ENCODE results near the gene TMIGD1. TPM values are rescaled to one million over a fixed set of nuclear protein-coding genes. Genes with fewer than 3 reads are reported as not detected.
A peak's percentile ranks its signal among the peaks of the same experiment; 100 is the strongest.

TMIGD1 gene
- total and polyA plus RNA-seq, 2 experiments from 2014 or later = not detected

DNA sequence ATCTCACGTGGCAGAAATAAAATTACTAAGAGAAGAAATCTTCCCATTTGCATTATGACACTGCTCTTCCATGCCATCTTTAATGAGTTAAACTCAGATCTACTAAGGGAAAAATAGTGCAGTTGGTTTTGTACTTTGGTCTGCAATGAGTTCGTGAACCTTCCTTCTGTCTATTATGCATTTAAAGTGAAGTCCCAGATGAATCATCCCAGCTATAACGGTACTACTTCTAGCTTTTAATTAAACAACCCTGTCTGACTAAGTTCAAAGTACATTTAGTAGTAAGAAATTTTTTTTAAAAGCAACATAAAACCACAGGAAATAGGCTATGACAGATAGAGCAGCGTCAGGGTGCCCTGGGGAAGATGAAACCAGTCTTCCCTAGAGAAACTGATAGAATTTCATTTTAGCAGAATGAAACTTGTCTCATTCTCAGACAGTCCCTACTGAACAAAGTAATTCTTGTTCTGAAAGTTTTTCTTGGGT is 1.8 kb downstream of the TMIGD1 start:
- DNase-seq (ENCODE audit: low spot score) (no peak), ATAC-seq (no peak)
- H4K20me1 ChIP-seq (replicated peaks; ENCODE audit: insufficient read depth) = no peaks in the 10 kb centered on the region
- no peak overlapping the region for H3K27ac ChIP-seq (ENCODE audit: low read depth)
- H3K27ac Mint-ChIP-seq = no peak overlapping the region
- no peaks in the 10 kb centered on the region for H3K9me3 Mint-ChIP-seq
- no peak overlapping the region for H3K4me3 Mint-ChIP-seq
- no peak overlapping the region for H3K4me3 ChIP-seq
- no peaks in the 10 kb centered on the region for H3K36me3 Mint-ChIP-seq (ENCODE audit: low read depth)
- H3K36me3 ChIP-seq (ENCODE audit: insufficient read depth) = no peaks in the 10 kb centered on the region
- TF ChIP-seq, protein P1, sequence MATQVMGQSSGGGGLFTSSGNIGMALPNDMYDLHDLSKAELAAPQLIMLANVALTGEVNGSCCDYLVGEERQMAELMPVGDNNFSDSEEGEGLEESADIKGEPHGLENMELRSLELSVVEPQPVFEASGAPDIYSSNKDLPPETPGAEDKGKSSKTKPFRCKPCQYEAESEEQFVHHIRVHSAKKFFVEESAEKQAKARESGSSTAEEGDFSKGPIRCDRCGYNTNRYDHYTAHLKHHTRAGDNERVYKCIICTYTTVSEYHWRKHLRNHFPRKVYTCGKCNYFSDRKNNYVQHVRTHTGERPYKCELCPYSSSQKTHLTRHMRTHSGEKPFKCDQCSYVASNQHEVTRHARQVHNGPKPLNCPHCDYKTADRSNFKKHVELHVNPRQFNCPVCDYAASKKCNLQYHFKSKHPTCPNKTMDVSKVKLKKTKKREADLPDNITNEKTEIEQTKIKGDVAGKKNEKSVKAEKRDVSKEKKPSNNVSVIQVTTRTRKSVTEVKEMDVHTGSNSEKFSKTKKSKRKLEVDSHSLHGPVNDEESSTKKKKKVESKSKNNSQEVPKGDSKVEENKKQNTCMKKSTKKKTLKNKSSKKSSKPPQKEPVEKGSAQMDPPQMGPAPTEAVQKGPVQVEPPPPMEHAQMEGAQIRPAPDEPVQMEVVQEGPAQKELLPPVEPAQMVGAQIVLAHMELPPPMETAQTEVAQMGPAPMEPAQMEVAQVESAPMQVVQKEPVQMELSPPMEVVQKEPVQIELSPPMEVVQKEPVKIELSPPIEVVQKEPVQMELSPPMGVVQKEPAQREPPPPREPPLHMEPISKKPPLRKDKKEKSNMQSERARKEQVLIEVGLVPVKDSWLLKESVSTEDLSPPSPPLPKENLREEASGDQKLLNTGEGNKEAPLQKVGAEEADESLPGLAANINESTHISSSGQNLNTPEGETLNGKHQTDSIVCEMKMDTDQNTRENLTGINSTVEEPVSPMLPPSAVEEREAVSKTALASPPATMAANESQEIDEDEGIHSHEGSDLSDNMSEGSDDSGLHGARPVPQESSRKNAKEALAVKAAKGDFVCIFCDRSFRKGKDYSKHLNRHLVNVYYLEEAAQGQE (IDR thresholded peaks at IDR 0.05; ENCODE audit: unreplicated experiment) = no peak
- TF ChIP-seq, protein P2, sequence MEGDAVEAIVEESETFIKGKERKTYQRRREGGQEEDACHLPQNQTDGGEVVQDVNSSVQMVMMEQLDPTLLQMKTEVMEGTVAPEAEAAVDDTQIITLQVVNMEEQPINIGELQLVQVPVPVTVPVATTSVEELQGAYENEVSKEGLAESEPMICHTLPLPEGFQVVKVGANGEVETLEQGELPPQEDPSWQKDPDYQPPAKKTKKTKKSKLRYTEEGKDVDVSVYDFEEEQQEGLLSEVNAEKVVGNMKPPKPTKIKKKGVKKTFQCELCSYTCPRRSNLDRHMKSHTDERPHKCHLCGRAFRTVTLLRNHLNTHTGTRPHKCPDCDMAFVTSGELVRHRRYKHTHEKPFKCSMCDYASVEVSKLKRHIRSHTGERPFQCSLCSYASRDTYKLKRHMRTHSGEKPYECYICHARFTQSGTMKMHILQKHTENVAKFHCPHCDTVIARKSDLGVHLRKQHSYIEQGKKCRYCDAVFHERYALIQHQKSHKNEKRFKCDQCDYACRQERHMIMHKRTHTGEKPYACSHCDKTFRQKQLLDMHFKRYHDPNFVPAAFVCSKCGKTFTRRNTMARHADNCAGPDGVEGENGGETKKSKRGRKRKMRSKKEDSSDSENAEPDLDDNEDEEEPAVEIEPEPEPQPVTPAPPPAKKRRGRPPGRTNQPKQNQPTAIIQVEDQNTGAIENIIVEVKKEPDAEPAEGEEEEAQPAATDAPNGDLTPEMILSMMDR (conservative IDR thresholded peaks at IDR 0.05; ENCODE audit: low read depth in 2 of 2) = no peak
- TF ChIP-seq CREB1 (CRISPR knock-in tag; IDR thresholded peaks at IDR 0.05; ENCODE audit: low read depth) = no peak
- TF ChIP-seq, protein P3, sequence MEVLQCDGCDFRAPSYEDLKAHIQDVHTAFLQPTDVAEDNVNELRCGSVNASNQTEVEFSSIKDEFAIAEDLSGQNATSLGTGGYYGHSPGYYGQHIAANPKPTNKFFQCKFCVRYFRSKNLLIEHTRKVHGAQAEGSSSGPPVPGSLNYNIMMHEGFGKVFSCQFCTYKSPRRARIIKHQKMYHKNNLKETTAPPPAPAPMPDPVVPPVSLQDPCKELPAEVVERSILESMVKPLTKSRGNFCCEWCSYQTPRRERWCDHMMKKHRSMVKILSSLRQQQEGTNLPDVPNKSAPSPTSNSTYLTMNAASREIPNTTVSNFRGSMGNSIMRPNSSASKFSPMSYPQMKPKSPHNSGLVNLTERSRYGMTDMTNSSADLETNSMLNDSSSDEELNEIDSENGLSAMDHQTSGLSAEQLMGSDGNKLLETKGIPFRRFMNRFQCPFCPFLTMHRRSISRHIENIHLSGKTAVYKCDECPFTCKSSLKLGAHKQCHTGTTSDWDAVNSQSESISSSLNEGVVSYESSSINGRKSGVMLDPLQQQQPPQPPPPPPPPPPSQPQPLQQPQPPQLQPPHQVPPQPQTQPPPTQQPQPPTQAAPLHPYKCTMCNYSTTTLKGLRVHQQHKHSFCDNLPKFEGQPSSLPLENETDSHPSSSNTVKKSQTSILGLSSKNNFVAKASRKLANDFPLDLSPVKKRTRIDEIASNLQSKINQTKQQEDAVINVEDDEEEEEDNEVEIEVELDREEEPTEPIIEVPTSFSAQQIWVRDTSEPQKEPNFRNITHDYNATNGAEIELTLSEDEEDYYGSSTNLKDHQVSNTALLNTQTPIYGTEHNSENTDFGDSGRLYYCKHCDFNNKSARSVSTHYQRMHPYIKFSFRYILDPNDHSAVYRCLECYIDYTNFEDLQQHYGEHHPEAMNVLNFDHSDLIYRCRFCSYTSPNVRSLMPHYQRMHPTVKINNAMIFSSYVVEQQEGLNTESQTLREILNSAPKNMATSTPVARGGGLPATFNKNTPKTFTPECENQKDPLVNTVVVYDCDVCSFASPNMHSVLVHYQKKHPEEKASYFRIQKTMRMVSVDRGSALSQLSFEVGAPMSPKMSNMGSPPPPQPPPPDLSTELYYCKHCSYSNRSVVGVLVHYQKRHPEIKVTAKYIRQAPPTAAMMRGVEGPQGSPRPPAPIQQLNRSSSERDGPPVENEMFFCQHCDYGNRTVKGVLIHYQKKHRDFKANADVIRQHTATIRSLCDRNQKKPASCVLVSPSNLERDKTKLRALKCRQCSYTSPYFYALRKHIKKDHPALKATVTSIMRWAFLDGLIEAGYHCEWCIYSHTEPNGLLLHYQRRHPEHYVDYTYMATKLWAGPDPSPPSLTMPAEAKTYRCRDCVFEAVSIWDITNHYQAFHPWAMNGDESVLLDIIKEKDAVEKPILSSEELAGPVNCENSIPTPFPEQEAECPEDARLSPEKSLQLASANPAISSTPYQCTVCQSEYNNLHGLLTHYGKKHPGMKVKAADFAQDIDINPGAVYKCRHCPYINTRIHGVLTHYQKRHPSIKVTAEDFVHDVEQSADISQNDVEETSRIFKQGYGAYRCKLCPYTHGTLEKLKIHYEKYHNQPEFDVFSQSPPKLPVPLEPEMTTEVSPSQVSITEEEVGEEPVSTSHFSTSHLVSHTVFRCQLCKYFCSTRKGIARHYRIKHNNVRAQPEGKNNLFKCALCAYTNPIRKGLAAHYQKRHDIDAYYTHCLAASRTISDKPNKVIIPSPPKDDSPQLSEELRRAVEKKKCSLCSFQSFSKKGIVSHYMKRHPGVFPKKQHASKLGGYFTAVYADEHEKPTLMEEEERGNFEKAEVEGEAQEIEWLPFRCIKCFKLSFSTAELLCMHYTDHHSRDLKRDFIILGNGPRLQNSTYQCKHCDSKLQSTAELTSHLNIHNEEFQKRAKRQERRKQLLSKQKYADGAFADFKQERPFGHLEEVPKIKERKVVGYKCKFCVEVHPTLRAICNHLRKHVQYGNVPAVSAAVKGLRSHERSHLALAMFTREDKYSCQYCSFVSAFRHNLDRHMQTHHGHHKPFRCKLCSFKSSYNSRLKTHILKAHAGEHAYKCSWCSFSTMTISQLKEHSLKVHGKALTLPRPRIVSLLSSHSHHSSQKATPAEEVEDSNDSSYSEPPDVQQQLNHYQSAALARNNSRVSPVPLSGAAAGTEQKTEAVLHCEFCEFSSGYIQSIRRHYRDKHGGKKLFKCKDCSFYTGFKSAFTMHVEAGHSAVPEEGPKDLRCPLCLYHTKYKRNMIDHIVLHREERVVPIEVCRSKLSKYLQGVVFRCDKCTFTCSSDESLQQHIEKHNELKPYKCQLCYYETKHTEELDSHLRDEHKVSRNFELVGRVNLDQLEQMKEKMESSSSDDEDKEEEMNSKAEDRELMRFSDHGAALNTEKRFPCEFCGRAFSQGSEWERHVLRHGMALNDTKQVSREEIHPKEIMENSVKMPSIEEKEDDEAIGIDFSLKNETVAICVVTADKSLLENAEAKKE (CRISPR knock-in tag; IDR thresholded peaks at IDR 0.05) = no peak
- TF ChIP-seq POLR2AphosphoS5 (IDR thresholded peaks at IDR 0.05; ENCODE audit: low read depth) = no peak
- no peak for TF ChIP-seq EZH2phosphoT487 (IDR thresholded peaks at IDR 0.05; ENCODE audit: unreplicated experiment)
- no peak for TF ChIP-seq STAT1 (IDR thresholded peaks at IDR 0.05; ENCODE audit: unreplicated experiment)
- no peak for TF ChIP-seq ZNF114 (CRISPR knock-in tag; IDR thresholded peaks at IDR 0.05)
- no peak for TF ChIP-seq NANOG (IDR thresholded peaks at IDR 0.05; ENCODE audit: borderline replicate concordance)
- no peak for TF ChIP-seq EZH2 (IDR thresholded peaks at IDR 0.05; ENCODE audit: low read depth, unreplicated experiment)
- no peak for TF ChIP-seq JUNB (IDR thresholded peaks at IDR 0.05; ENCODE audit: unreplicated experiment)
- TF ChIP-seq ZNF331 (CRISPR knock-in tag; IDR thresholded peaks at IDR 0.05; ENCODE audit: low read depth) = no peak
- TF ChIP-seq, protein P4, sequence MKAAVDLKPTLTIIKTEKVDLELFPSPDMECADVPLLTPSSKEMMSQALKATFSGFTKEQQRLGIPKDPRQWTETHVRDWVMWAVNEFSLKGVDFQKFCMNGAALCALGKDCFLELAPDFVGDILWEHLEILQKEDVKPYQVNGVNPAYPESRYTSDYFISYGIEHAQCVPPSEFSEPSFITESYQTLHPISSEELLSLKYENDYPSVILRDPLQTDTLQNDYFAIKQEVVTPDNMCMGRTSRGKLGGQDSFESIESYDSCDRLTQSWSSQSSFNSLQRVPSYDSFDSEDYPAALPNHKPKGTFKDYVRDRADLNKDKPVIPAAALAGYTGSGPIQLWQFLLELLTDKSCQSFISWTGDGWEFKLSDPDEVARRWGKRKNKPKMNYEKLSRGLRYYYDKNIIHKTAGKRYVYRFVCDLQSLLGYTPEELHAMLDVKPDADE (IDR thresholded peaks at IDR 0.05) = no peak
- no peaks in the 10 kb centered on the region for H3K27me3 Mint-ChIP-seq (ENCODE audit: insufficient read depth, low read depth, poor library complexity)
- no peak overlapping the region for H3K4me2 ChIP-seq
- H3K4me1 Mint-ChIP-seq = no peaks in the 10 kb centered on the region
- H3F3A ChIP-seq (replicated peaks; ENCODE audit: low read depth) = no peaks in the 10 kb centered on the region
- H2AFZ ChIP-seq = peak overlapping the region; percentile 53; the same call in 1 of the 2 replicates
- H3K9me2 ChIP-seq (ENCODE audit: insufficient read depth) = no peaks in the 10 kb centered on the region; the same call in 1 of the 2 replicates
- H3K79me2 ChIP-seq (replicated peaks; ENCODE audit: insufficient read depth) = no peaks in the 10 kb centered on the region
- no peaks in the 10 kb centered on the region for H3K4me1 ChIP-seq (ENCODE audit: insufficient read depth)
- H3K27me3 ChIP-seq (ENCODE audit: insufficient read depth) = no peaks in the 10 kb centered on the region

Data from GM23338 (cell line).